GM19397 (cell line): Measurements from ENCODE around the gene AGBL1.

ENCODE experiments used
- ATAC-seq: cut with Tn5 transposase; IDR thresholded peaks from one replicate; pipeline ENCODE4 v1.9.1; 2021; ENCODE audit warnings: mild to moderate bottlenecking, moderate library complexity; ENCODE audit not compliant: unreplicated experiment

AGBL1 gene

GRCh38 chr15:86079508-86080266, at the start of gene AGBL1:
Gene AGBL1, plus strand, starts transcription at chr15:86079871.
- no peak for ATAC-seq

DNA sequence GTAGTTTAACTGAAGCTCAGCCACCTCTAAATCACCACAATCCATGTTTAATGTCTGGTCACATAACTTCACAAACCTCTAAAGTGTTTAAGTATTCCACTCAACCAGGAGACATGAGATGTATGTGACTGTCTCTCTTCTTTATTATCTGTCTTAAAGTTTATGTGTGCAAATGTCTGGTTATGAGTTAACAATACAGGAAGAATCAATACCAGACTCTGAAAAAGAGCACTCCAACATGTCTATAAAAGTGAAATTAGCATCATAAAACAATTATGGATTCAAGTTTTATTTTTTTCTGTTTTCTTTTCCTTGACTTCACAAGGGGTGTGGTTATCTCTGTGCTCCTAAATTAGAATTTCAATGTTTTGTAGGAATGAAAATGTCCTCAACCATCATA, 44.8 kb upstream of the AGBL1 start:
- ATAC-seq = no peak

DNA sequence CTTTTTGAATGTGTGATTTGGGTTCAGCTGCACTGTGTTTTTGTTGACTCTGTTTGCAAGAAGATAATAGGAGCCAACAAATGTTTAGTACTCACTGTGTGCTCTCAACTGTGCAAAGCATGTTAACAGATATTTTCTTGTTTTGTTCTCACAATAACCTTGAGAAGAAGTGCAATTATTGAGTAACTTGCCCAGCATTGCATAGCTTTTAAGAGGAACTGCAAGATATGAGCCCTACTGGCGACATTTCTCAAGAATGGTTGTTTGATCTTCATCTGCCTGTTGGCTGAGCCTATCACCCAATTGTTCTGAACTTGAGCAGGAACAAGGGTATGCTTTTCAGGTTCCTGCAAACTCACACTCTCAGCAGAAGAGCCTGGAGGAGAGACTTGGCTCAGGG, 43.4 kb upstream of the AGBL1 start:
- ATAC-seq = no peak

- ATAC-seq = no peak
Measured at GRCh38 chr15:86038491-86038890, 41.2 kb upstream of the AGBL1 start.

GRCh38 chr15:86040356-86041033, 39.2 kb upstream of the AGBL1 start:
- no peak for ATAC-seq

DNA sequence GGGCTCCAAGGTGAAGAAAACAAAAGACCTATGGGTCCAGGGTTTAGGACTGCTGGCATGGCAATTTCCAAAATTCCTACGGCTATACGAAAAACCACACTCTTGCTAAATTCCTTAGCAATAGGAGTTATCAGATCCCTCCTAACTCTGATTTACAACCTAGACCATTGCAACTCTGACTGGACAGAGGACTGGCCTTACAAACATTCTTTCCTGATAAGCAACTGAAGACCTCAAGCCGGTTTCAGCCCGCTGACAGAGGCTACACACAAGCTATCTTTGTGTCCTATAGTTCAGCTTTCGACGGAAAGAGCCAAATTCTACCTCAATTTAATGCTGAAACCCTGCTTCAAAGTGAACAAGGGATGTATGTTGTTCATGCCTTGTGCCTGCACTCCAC, 38.3 kb upstream of the AGBL1 start:
- ATAC-seq = no peak

DNA sequence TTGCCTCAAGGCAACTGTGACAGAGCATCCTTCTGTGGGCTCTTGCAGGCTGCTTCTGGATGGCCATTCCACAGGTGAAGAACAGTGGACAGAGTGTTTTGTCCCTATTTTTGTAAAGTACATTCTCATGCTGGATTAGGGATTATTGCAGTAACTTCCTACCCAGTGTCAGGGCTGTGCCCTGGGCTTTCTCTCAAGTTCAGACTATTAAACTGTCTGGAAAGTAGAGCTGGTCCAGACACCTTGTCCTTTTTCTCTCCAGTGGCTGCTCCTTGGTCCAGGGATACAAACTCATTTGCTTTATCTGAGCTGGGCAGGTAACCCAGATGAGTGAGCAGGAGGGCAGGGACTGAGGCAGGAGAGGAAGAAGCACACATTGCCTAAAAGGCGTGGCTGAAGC, 37.4 kb upstream of the AGBL1 start:
- ATAC-seq = no peak

GRCh38 chr15:86044981-86045380, 34.7 kb upstream of the AGBL1 start:
- ATAC-seq = no peak

GRCh38 chr15:86054338-86054737, 25.3 kb upstream of the AGBL1 start:
- ATAC-seq = no peak

- ATAC-seq = no peak
Measured at GRCh38 chr15:86055688-86056087, 24.0 kb upstream of the AGBL1 start.

- no peak for ATAC-seq
Measured at GRCh38 chr15:86059851-86060250, 19.8 kb upstream of the AGBL1 start.

DNA sequence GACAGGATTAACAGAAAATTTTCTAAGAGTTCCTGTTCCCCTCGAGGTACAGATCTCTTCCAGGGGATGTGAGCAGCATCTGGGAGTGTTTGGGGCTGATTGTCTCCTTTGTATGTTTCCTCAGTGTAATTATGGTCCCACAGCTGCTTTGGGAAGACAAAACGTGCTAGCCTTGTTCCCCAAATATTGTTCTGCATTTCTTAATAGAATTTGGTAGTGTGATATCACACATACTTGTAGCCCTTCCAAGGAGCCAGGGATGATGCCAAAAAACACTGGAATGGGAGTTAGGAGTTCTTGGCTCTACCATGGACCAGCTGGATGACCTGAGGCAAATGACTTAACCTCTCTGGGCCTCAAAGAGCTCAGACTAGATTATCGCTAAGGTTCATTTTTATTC, 19.0 kb upstream of the AGBL1 start:
- ATAC-seq = no peak

DNA sequence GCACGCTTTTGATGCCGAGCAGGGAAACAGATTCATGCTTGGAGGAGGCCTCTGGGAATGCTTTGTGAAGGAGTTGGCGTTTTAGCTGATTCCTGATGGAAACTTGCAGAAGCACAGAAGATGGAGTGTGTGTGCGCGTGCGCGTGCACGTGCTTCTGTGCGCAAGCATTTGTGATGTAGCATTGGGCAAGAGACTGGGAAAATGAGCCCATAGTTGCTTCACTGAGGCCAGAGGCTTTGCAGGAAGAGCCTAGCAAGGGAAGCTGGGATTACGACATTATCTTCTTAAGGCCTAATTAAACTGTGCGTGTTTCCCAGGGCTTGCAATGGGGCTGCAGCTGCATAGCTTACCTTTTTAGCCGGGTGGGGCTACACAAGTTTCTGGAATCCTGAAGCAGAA, 18.1 kb upstream of the AGBL1 start:
- ATAC-seq = no peak

- no peak for ATAC-seq
Measured at GRCh38 chr15:86062646-86063243, 16.9 kb upstream of the AGBL1 start.

- no peak for ATAC-seq
Measured at GRCh38 chr15:86063356-86064095, 16.1 kb upstream of the AGBL1 start.

- ATAC-seq = no peak
Measured at GRCh38 chr15:86064326-86064725, 15.3 kb upstream of the AGBL1 start.

GRCh38 chr15:86066174-86066834, 13.4 kb upstream of the AGBL1 start:
- no peak for ATAC-seq

DNA sequence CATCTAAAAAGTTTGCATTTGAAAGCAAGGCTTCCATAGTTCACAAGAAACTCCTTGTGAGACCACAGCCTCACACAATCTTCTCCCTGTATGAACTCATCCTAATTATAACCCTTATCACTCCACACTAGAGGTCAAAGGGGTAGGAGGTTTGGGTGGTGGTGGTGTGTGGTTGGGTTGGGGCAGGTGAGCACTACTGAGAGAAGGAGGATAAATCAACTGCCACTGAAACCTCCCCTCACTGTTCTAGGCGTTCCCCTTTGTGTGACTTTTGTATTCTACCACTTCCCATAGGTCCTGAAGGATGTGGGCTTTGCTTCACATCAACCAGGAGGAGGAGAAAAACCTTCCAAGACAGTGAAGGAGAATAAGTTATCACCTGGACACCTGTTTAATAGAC, 6.4 kb upstream of the AGBL1 start:
- no peak for ATAC-seq

GRCh38 chr15:86076468-86076867, 3.2 kb upstream of the AGBL1 start:
- ATAC-seq = no peak

DNA sequence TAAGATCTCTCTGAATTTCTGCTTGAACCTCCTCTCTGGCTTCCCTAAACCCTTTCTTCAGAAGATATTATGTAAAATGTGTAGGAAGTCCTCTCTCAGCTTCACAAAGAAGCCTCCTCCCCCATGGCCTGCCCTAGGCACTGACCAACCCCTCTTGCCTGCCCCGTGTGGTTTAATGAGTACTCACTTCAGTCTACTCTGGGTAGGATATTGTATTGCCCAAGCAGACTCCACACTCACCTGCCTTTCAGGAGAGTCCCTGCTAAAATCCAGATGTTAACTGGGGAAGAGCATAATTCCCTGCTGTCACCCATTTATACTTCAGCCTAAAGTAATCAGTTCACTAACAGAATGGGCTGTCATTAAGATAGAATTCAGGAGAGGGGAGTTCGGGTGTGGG, 2.6 kb upstream of the AGBL1 start:
- ATAC-seq = no peak

DNA sequence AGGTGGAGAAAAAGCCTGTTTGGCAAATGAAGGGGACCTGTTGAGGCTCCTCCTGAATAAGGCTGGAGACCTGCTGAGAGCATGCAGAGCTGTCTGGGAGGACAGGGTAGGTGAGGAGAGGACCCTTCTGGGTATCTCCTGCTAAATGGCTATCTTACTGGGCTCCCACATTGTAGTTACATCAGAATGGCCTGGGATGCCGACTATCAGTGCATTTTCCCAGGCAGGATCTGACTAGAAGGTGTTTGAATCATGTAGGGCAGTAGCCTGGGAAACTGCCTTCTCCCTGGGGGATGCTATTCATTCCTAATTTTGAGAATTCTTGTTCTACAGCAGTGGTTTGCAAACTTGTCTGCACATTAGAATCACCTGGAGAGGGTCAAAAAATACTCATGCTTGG, 631 bp downstream of the AGBL1 start:
- ATAC-seq = no peak
